ENCODE data around the gene DSCAM. TPM values are rescaled to one million over a fixed set of nuclear protein-coding genes. Genes with fewer than 3 reads are reported as not detected.

DSCAM gene
- total RNA-seq, 4 donors from 2014 or later, result 0.07 TPM; not detected in 3

DNA sequence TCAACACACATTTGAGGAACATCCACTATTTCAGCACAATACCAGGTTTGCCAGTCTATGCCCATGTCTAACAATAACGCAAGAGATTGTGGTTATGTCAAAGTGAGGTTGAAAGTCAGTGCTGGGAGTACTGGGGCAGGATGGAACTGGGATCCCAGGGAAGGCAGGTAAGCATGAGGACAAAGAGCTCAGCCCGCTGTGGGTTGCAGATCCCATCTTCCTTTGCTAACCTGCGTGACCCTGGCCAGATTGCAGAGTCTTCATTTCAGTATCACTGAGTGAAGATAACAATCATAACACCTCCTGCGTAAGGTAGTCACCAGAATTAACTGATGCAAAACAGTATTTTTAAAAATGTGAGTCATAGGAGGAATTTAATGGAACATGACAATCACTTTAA lies 729.7 kb downstream of the DSCAM start:
- TF ChIP-seq POLR2A (IDR thresholded peaks at IDR 0.05) (no peak), CTCF (IDR thresholded peaks at IDR 0.05) (no peak)
- Histone ChIP-seq H3K9me3 (no peaks in the 10 kb centered on the region), H3K4me1 (no peaks in the 10 kb centered on the region), H3K4me3 (no peak overlapping the region), H3K36me3 (no peaks in the 10 kb centered on the region), H3K27ac (no peak overlapping the region), H3K27me3 (no peaks in the 10 kb centered on the region)
- intact Hi-C loops (cut with DNase I; ENCODE audit: low total_unique reads), result no loop called here
- no peak for DNase-seq

GRCh38 chr21:40115775-40116174 lies 731.2 kb downstream of the DSCAM start:
- TF ChIP-seq POLR2A (IDR thresholded peaks at IDR 0.05) (no peak), CTCF (IDR thresholded peaks at IDR 0.05) (no peak)
- Histone ChIP-seq H3K4me1 (no peaks in the 10 kb centered on the region), H3K27ac (no peak overlapping the region), H3K4me3 (no peak overlapping the region), H3K36me3 (no peaks in the 10 kb centered on the region), H3K9me3 (no peaks in the 10 kb centered on the region), H3K27me3 (no peaks in the 10 kb centered on the region)
- DNase-seq, result no peak
- intact Hi-C loops (cut with DNase I; ENCODE audit: low total_unique reads), result no loop called here

- no peak for DNase-seq
- H3K4me3 ChIP-seq, result no peak overlapping the region
Measured at GRCh38 chr21:40102682-40103081, 744.3 kb downstream of the DSCAM start.

GRCh38 chr21:40099809-40100208 lies 747.1 kb downstream of the DSCAM start:
- no peak for DNase-seq
- TF ChIP-seq CTCF (IDR thresholded peaks at IDR 0.05) (no peak), POLR2A (IDR thresholded peaks at IDR 0.05) (no peak)
- intact Hi-C loops (cut with DNase I; ENCODE audit: low total_unique reads), result no loop called here

More at GRCh38 chr21:40102682-40103081, 744.3 kb downstream of the DSCAM start:
- Histone ChIP-seq H3K4me1 (no peaks in the 10 kb centered on the region), H3K36me3 (no peaks in the 10 kb centered on the region), H3K9me3 (no peaks in the 10 kb centered on the region), H3K27me3 (no peaks in the 10 kb centered on the region), H3K27ac (no peak overlapping the region)
- TF ChIP-seq POLR2A (IDR thresholded peaks at IDR 0.05), result no peak
- no peak for TF ChIP-seq CTCF (IDR thresholded peaks at IDR 0.05)
- intact Hi-C loops (cut with DNase I; ENCODE audit: low total_unique reads), result no loop called here

DNA sequence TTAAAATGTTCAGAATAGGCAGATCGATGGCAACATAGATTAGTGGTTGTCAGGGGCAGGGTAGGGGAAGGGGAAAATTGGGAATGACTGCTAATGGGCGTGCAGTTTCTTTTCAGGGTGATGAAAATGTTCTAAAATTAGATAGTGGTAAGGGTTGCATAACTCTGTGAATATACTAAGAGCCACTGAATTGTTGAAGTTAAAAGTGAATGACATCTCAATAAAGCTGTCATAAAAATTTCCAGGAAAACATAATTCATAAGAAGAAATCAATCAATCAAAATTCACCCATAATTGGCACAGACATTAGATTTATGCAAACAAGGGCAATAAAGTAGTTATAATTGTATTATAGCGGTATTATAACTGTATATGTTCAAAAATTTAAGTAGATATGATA lies 751.5 kb downstream of the DSCAM start:
- Histone ChIP-seq H3K9me3 (no peaks in the 10 kb centered on the region), H3K4me1 (no peaks in the 10 kb centered on the region), H3K27ac (no peak overlapping the region), H3K36me3 (no peaks in the 10 kb centered on the region), H3K27me3 (no peaks in the 10 kb centered on the region), H3K4me3 (no peak overlapping the region)
- no peak for DNase-seq
- TF ChIP-seq POLR2A (IDR thresholded peaks at IDR 0.05), result no peak
- TF ChIP-seq CTCF (IDR thresholded peaks at IDR 0.05), result no peak
- intact Hi-C loops (cut with DNase I; ENCODE audit: low total_unique reads), result no loop called here

More at GRCh38 chr21:40099809-40100208, 747.1 kb downstream of the DSCAM start:
- Histone ChIP-seq H3K36me3 (no peaks in the 10 kb centered on the region), H3K27me3 (no peaks in the 10 kb centered on the region), H3K9me3 (no peaks in the 10 kb centered on the region), H3K4me3 (no peak overlapping the region), H3K4me1 (no peaks in the 10 kb centered on the region), H3K27ac (no peak overlapping the region)

All from uterus (tissue), 4 donors.